HG03039 (cell line): ENCODE results near the gene LRRC27.
A peak's percentile ranks its signal among the peaks of the same experiment; 100 is the strongest.

Experiments used
- ATAC-seq: cut with Tn5 transposase; IDR thresholded peaks from one replicate; pipeline ENCODE4 v1.9.1; 2021; ENCODE audit warnings: mild to moderate bottlenecking, moderate library complexity; ENCODE audit not compliant: unreplicated experiment

Gene LRRC27

GRCh38 chr10:132388891-132389432, 57.0 kb downstream of the LRRC27 start:
- no peak for ATAC-seq

GRCh38 chr10:132389433-132390169, 57.6 kb downstream of the LRRC27 start:
- ATAC-seq, result no peak

- ATAC-seq, result no peak
These were observed 58.4 kb downstream of the LRRC27 start for GRCh38 chr10:132390170-132390920.

GRCh38 chr10:132390921-132391675, 59.1 kb downstream of the LRRC27 start:
- no peak for ATAC-seq

GRCh38 chr10:132391676-132392020, 59.7 kb downstream of the LRRC27 start:
- ATAC-seq, result no peak

GRCh38 chr10:132392184-132392800, 60.3 kb downstream of the LRRC27 start:
- ATAC-seq, result no peak

GRCh38 chr10:132392811-132393694, 61.1 kb downstream of the LRRC27 start:
- no peak for ATAC-seq

GRCh38 chr10:132393695-132394181, 61.7 kb downstream of the LRRC27 start:
- no peak for ATAC-seq

- no peak for ATAC-seq
These were observed 62.3 kb downstream of the LRRC27 start for GRCh38 chr10:132394201-132394811.

GRCh38 chr10:132394936-132395703, 63.1 kb downstream of the LRRC27 start:
- ATAC-seq, result no peak

GRCh38 chr10:132395704-132396493, 63.9 kb downstream of the LRRC27 start:
- ATAC-seq, result no peak

- peak; percentile 32 for ATAC-seq
These were observed 64.6 kb downstream of the LRRC27 start for GRCh38 chr10:132396494-132397035.

- peak; percentile 39 for ATAC-seq
These were observed 65.1 kb downstream of the LRRC27 start, which contains the start of gene PWWP2B for GRCh38 chr10:132397036-132397541. Gene PWWP2B, plus strand, starts transcription at chr10:132397200. Its CDS starts 27 bp downstream, at chr10:132397227.

GRCh38 chr10:132397671-132398565, 65.9 kb downstream of the LRRC27 start:
- peak; percentile 6 for ATAC-seq

- ATAC-seq, result no peak
These were observed 66.6 kb downstream of the LRRC27 start for GRCh38 chr10:132398566-132398991.
